AG04449 (cell line): ENCODE results near the gene LATS2.
A peak's percentile ranks its signal among the peaks of the same experiment; 100 is the strongest.

Experiments used
- CTCF ChIA-PET: fragments of 350-600 bp; formaldehyde crosslinking; extraction: SDS; loops from one replicate; lab custom pipeline; 2021; ENCODE audit warnings: antibody characterized with exemption; lab: Yijun Ruan, JAX
- POLR2A ChIA-PET: fragments of 400-600, 350-600 bp; formaldehyde crosslinking; extraction: SDS; loops from one replicate; lab custom pipeline; 2020; ENCODE audit warnings: antibody characterized with exemption, inconsistent platforms; lab: Yijun Ruan, JAX
- DNase-seq: peaks from one replicate; pipeline ENCODE4 v3.0.0-alpha.2; 2010; ENCODE audit warnings: low read depth, low spot score
- H3K4me3 ChIP-seq: 2 replicates; pipeline ENCODE4 v1.5.1; 2011; ENCODE audit warnings: low read depth, mild to moderate bottlenecking, control low read depth, low read length
- CTCF ChIP-seq: IDR thresholded peaks from one replicate; pipeline ENCODE4 v1.5.1; 2011; ENCODE audit warnings: mild to moderate bottlenecking, moderate library complexity, low read length, control low read depth, inconsistent platforms; ENCODE audit not compliant: insufficient read depth; ENCODE audit errors: missing control alignments

The LATS2 gene

GRCh38 chr13:20998649-20999415 lies 62.6 kb downstream of the LATS2 start:
- no peak overlapping the region for H3K4me3 ChIP-seq
- CTCF ChIA-PET, result interaction anchor here (2.1 kb wide), 1 partner anchor 55 kb away, joined by 10 read pairs; no protein-coding TSS in a partner anchor
- DNase-seq, result no peak
- POLR2A ChIA-PET, result interaction anchor here (1.3 to 2.1 kb wide), 3 partner anchors 16 to 71 kb away, joined by 4 to 6 read pairs (median 5); no protein-coding TSS in a partner anchor
- TF ChIP-seq CTCF, result no peak

GRCh38 chr13:20997301-20998161 lies 63.9 kb downstream of the LATS2 start:
- CTCF ChIA-PET, result interaction anchor here (0.8 to 2.1 kb wide), 5 partner anchors 13 to 65 kb away, joined by 3 to 10 read pairs (median 3); no protein-coding TSS in a partner anchor
- peak overlapping the region; percentile 16 for H3K4me3 ChIP-seq
- peak; percentile 93 for DNase-seq
- no peak for TF ChIP-seq CTCF
- POLR2A ChIA-PET, result interaction anchor here (1.0 to 2.1 kb wide), 6 partner anchors 18 to 179 kb away, joined by 3 to 6 read pairs (median 4); partner anchors contain the start of genes MRPL57 and SKA3

GRCh38 chr13:20995245-20995838 lies 66.0 kb downstream of the LATS2 start:
- DNase-seq, result no peak
- no peak for TF ChIP-seq CTCF
- no peak overlapping the region for H3K4me3 ChIP-seq
- CTCF ChIA-PET, result interaction anchor here (1.2 to 2.0 kb wide), 2 partner anchors 9 to 67 kb away, joined by 4 to 7 read pairs; no protein-coding TSS in a partner anchor
- POLR2A ChIA-PET, result interaction anchor here (1.3 kb wide), 1 partner anchor 66 kb away, joined by 3 read pairs; the partner anchor contains the start of gene LATS2

- H3K4me3 ChIP-seq, result no peak overlapping the region
- no peak for TF ChIP-seq CTCF
- POLR2A ChIA-PET, result no interaction called here
- DNase-seq, result no peak
- CTCF ChIA-PET, result interaction anchor here (1.2 kb wide), 1 partner anchor 51 kb away, joined by 4 read pairs; no protein-coding TSS in a partner anchor
These were observed 67.0 kb downstream of the LATS2 start for GRCh38 chr13:20994441-20994821.

GRCh38 chr13:20993661-20994440 lies 67.5 kb downstream of the LATS2 start:
- no peak overlapping the region for H3K4me3 ChIP-seq
- ChIA-PET CTCF (interaction anchor here (1.2 kb wide), 1 partner anchor 50 kb away, joined by 4 read pairs; no protein-coding TSS in a partner anchor), POLR2A (no interaction called here)
- peak; percentile 31 for DNase-seq
- TF ChIP-seq CTCF, result no peak
